K562 (cell line): ENCODE results near the gene KRT4. TPM values are rescaled to one million over a fixed set of nuclear protein-coding genes. Genes with fewer than 3 reads are reported as not detected.
A peak's percentile ranks its signal among the peaks of the same experiment; 100 is the strongest.
"Not testable (repeated sequence)": the region's sequence is repeated elsewhere in the genome, so short reads cannot be mapped to it uniquely, and the experiment has no call there.

Source experiments
- ATAC-seq: fragments of 200-7000 bp; cut with Tn5 transposase; 3 replicates; pipeline ENCODE4 v1.9.1; 2020; ENCODE audit warnings: moderate library complexity
- BruUV-seq: library from RNA; stranded (reverse); fragments of 400-500 nt; replicated peaks from 2 replicates; lab custom pipeline; 2021; lab: Mats Ljungman, UMichigan
- CTCF ChIA-PET: fragments of 300-600 bp; formaldehyde crosslinking; extraction: SDS; loops from one replicate; lab custom pipeline; 2021; ENCODE audit warnings: low intra/inter-chr PET ratio; lab: Yijun Ruan, JAX
- POLR2A ChIA-PET: fragments of 300-600, 350-650 bp; sonication (Branson Sonifier 250); formaldehyde crosslinking; extraction: SDS; loops from one replicate; lab custom pipeline; 2021; ENCODE audit warnings: antibody characterized with exemption, inconsistent platforms; lab: Yijun Ruan, JAX
- DNase-seq, 4 experiments: peaks; one replicate each; pipeline versions ENCODE4 v3.0.0 to v3.0.0-alpha.2; 2011 to 2018; ENCODE audit warnings: low spot score in 3 of 4, mixed read lengths in 3 of 4; ENCODE audit errors: extremely low read depth in 1 of 4
- FAIRE-seq: peaks from 2 replicates; lab custom pipeline; 2011; peaks lifted over from hg19 to GRCh38; lab: Jason Lieb, UNC
- H2AFZ ChIP-seq: 2 replicates; pipeline ENCODE4 v1.6.0; 2011; ENCODE audit warnings: low read depth, low read length, control low read depth, inconsistent platforms
- H3K27ac ChIP-seq: fragments of 200-600 bp; 3 replicates; pipeline ENCODE4 v1.8.0; 2011; ENCODE audit warnings: low read depth, mild to moderate bottlenecking, control low read depth, inconsistent platforms, low read length, moderate library complexity, mixed read lengths; ENCODE audit errors: extremely low read depth
- H3K27me3 ChIP-seq, 2 experiments: fragments of 300-600 bp in 1 of 2; 2 replicates in 1 of 2; 3 replicates in 1 of 2; pipeline versions ENCODE4 v1.6.0 to v1.8.0; 2011; ENCODE audit warnings: inconsistent platforms in 2 of 2, low read length in 2 of 2, mild to moderate bottlenecking in 1 of 2, mixed read lengths in 1 of 2, moderate library complexity in 1 of 2; ENCODE audit not compliant: control insufficient read depth in 2 of 2, insufficient read depth in 2 of 2
- H3K36me3 ChIP-seq: fragments of 300-600 bp; 3 replicates; pipeline ENCODE4 v1.8.0; 2011; ENCODE audit warnings: mild to moderate bottlenecking, low read length, inconsistent platforms; ENCODE audit not compliant: control insufficient read depth, insufficient read depth
- H3K4me1 ChIP-seq, 2 experiments: fragments of 200-600 bp in 1 of 2; replicated peaks in 1 of 2; 2 replicates in 1 of 2; 3 replicates in 1 of 2; pipeline versions ENCODE4 v1.5.1 to v1.8.0; 2011; ENCODE audit warnings: inconsistent platforms in 2 of 2, low read length in 2 of 2, mild to moderate bottlenecking in 1 of 2, mixed read lengths in 1 of 2, moderate library complexity in 1 of 2; ENCODE audit not compliant: control insufficient read depth in 2 of 2, insufficient read depth in 2 of 2
- H3K4me2 ChIP-seq: 2 replicates; pipeline ENCODE4 v1.6.1; 2011; ENCODE audit warnings: low read length, control low read depth, inconsistent platforms, mixed read lengths; ENCODE audit not compliant: insufficient read depth
- H3K4me3 ChIP-seq: fragments of 200-600 bp; sonication (generic), shearing (Covaris generic); 2 replicates; pipeline ENCODE4 v1.5.1; 2016; ENCODE audit warnings: control low read depth, inconsistent platforms
- H3K79me2 ChIP-seq: fragments of 200-600 bp; 3 replicates; pipeline ENCODE4 v1.8.0; 2011; ENCODE audit warnings: low read length, inconsistent platforms; ENCODE audit not compliant: control insufficient read depth, insufficient read depth
- H3K9ac ChIP-seq, 2 experiments: 2 replicates each; pipeline versions ENCODE4 v1.6.0 to v1.6.1; 2011; ENCODE audit warnings: low read depth in 2 of 2, low read length in 2 of 2, control low read depth in 1 of 2, inconsistent platforms in 1 of 2, mild to moderate bottlenecking in 1 of 2, mixed read lengths in 1 of 2; ENCODE audit not compliant: insufficient read depth in 1 of 2
- H3K9me1 ChIP-seq: one replicate; pipeline ENCODE4 v1.6.0; 2011; ENCODE audit warnings: inconsistent platforms, mild to moderate bottlenecking, low read length, moderate library complexity; ENCODE audit not compliant: control insufficient read depth, insufficient read depth
- H3K9me3 ChIP-seq: replicated peaks from 2 replicates; pipeline ENCODE4 v1.5.1; 2011; ENCODE audit warnings: low read depth, low read length, inconsistent platforms; ENCODE audit not compliant: control insufficient read depth, insufficient read depth
- H4K20me1 ChIP-seq: replicated peaks from 2 replicates; pipeline ENCODE4 v1.6.1; 2011; ENCODE audit warnings: low read length, inconsistent platforms, mixed read lengths; ENCODE audit not compliant: control insufficient read depth, insufficient read depth
- BCOR ChIP-seq: fragments of 450-650 bp; IDR thresholded peaks from 2 replicates; pipeline ENCODE4 v1.6.1; 2016
- KDM1A ChIP-seq, 2 experiments: fragments of 450-650 bp; IDR thresholded peaks; 2 replicates each; pipeline ENCODE4 v1.6.1; 2016; ENCODE audit warnings: mild to moderate bottlenecking in 2 of 2
- PHF21A ChIP-seq: fragments of 450-650 bp; IDR thresholded peaks from 2 replicates; pipeline ENCODE4 v1.6.1; 2017; ENCODE audit warnings: low read depth, borderline replicate concordance
- RBM25 ChIP-seq: fragments of 200-400 bp; formaldehyde crosslinking; IDR thresholded peaks from 2 replicates; pipeline ENCODE4 v1.6.1; 2018; ENCODE audit warnings: low read length, low read depth, moderate library complexity; ENCODE audit not compliant: severe bottlenecking
- ZEB2 ChIP-seq: fragments of 450-650 bp; IDR thresholded peaks from 2 replicates; pipeline ENCODE4 v1.6.1; 2016
- ZFP36 ChIP-seq: fragments of 150-350 bp; IDR thresholded peaks from 2 replicates; pipeline ENCODE4 v1.6.1; 2018; ENCODE audit warnings: low read length, low read depth; ENCODE audit not compliant: partially characterized antibody
- ZNF146 ChIP-seq: IDR thresholded peaks from one replicate; pipeline ENCODE4 v1.6.1; 2018; ENCODE audit warnings: missing compliant biosample characterization; ENCODE audit not compliant: unreplicated experiment
- WGBS: fragments of 100-300 bp; shearing (Covaris generic); methylation state at CpG from one replicate; pipeline ENCODE4 v1.1.6; 2016; ENCODE audit warnings: low coverage, mixed read lengths; ENCODE audit not compliant: insufficient coverage; ENCODE audit errors: missing lambda C conversion rate; 5-methylcytosine and 5-hydroxymethylcytosine counted together
- in situ Hi-C: fragments of 300-500 bp; cut with MboI; formaldehyde crosslinking; loops from 4 replicates; pipeline ENCODE4 v1.15.0; 2018; ENCODE audit warnings: inconsistent platforms, mixed read lengths
- intact Hi-C: fragments of 100-400 bp; cut with micrococcal nuclease; formaldehyde crosslinking; loops from 2 replicates; pipeline ENCODE4 v1.14.2; 2022
- polyA plus RNA-seq, 8 experiments: library from polyadenylated mRNA; depleted of rRNA in 4 of 8; stranded (reverse) in 5 of 8; unstranded in 3 of 8; fragments of >200 nt; fragmentation: Nextera tagmentation in 2 of 8; fragmentation: Illumina TruSeq in 1 of 8; extraction: Ambion mirVana in 2 of 8; extraction: Trizol in 1 of 8; gene quantifications; 2 replicates each; pipeline versions ENCODE4 v1.2.1 to v1.2.3, GENCODE V29; 2011 to 2014; ENCODE audit warnings: inconsistent platforms in 1 of 8, missing spikeins in 1 of 8
- total RNA-seq, 7 experiments: library from RNA; depleted of rRNA in 6 of 7; stranded (reverse); fragments of >200 nt in 6 of 7; fragmentation: Illumina TruSeq in 2 of 7; extraction: Trizol in 2 of 7; gene quantifications; 2 replicates each; pipeline versions ENCODE4 v1.2.1 to v1.2.3, GENCODE V29; 2011 to 2021; ENCODE audit warnings: low replicate concordance in 1 of 7

The KRT4 gene
- total and polyA plus RNA-seq, 9 of the 15 experiments (the other 6 are each of a cell fraction or from before 2014, with no cell fraction given): not detected

- intact Hi-C loops (no loop called here), in situ Hi-C loops (no loop called here)
- Histone ChIP-seq H3K79me2 (no peaks in the 10 kb centered on the region), H3K9ac (no peak overlapping the region), H3K4me1 (no peaks in the 10 kb centered on the region), H3K9me1 (no peaks in the 10 kb centered on the region), H3K9me3 (no peaks in the 10 kb centered on the region), H3K27me3 (peaks cover 0 to 34% of the 10 kb centered on the region in 2 experiments; a peak in 3 of 5 replicates), H2AFZ (no peak overlapping the region), H3K4me2 (no peak overlapping the region), H3K36me3 (no peaks in the 10 kb centered on the region), H3K27ac (no peak overlapping the region), H4K20me1 (peaks cover 2% of the 10 kb centered on the region; the same call in 1 of the 2 replicates), H3K4me3 (no peak overlapping the region)
- CTCF ChIA-PET: no interaction called here
- TF ChIP-seq RBM25: peak; percentile 75
- peak; percentile 72 for TF ChIP-seq BCOR
- TF ChIP-seq PHF21A: no peak
- peak; percentile 78 for TF ChIP-seq ZFP36
- 0 out of 4 replicates have a peak, but pooled peaks of 1 of the 2 experiments have one; percentile 15 for TF ChIP-seq KDM1A (IDR thresholded peaks at IDR 0.05)
- no peak for TF ChIP-seq ZEB2
- POLR2A ChIA-PET: interaction anchor here (0.9 kb wide), 1 partner anchor 165 kb away, joined by 3 read pairs; no protein-coding TSS in a partner anchor
- 10% methylated on average over 3 of the region's 3 CpGs for WGBS
- DNase-seq: no peak
- no TSS peak for BruUV-seq
- peak; percentile 73 for FAIRE-seq
- no peak for ATAC-seq
These were observed 42.9 kb upstream of the KRT4 start for GRCh38 chr12:52856787-52857186.

GRCh38 chr12:52856077-52856476, 42.2 kb upstream of the KRT4 start:
- H3K9me3 ChIP-seq, FAIRE-seq, ATAC-seq, DNase-seq, H3K9me1 ChIP-seq, H3K27ac ChIP-seq, CTCF ChIA-PET, H3K79me2 ChIP-seq, H3K36me3 ChIP-seq, H3K4me3 ChIP-seq, H3K4me2 ChIP-seq: not testable (repeated sequence)
- H3K27me3 ChIP-seq: peaks cover 4 to 33% of the 10 kb centered on the region in 2 experiments; a peak in 3 of 5 replicates
- peak; percentile 30 for TF ChIP-seq ZNF146
- peak in 1 of 2 experiments; percentile 29; a peak in 1 of 4 replicates for TF ChIP-seq KDM1A (IDR thresholded peaks at IDR 0.05)
- TF ChIP-seq, all 486 proteins: peak for 2; not testable (repeated sequence) for 484
- H3K9ac ChIP-seq, H3K4me1 ChIP-seq, H4K20me1 ChIP-seq, in situ Hi-C loops, BruUV-seq, H2AFZ ChIP-seq, intact Hi-C loops: not testable (repeated sequence)
- POLR2A ChIA-PET: interaction anchor here (0.9 kb wide), 1 partner anchor 164 kb away, joined by 3 read pairs; no protein-coding TSS in a partner anchor
- 10% methylated on average over 2 of the region's 2 CpGs for WGBS
